Endothelial cell of umbilical vein (primary cell): ENCODE measurements around the gene VCAN. TPM values are rescaled to one million over a fixed set of nuclear protein-coding genes. Genes with fewer than 3 reads are reported as not detected.

Experiments
- BruUV-seq: library from RNA; stranded (reverse); fragments of 400-500 nt; replicated peaks from 2 replicates; lab custom pipeline; 2021; lab: Mats Ljungman, UMichigan
- CTCF ChIA-PET: fragments of 300-600, 350-600 bp; sonication (Branson Sonifier 250); formaldehyde crosslinking; loops from one replicate; lab custom pipeline; 2021; ENCODE audit warnings: antibody characterized with exemption, inconsistent platforms; lab: Charles Lee
- POLR2A ChIA-PET: fragments of 300-600, 350-600 bp; sonication (Branson Sonifier 250); formaldehyde crosslinking; loops from one replicate; lab custom pipeline; 2021; ENCODE audit warnings: antibody characterized with exemption, inconsistent platforms; lab: Charles Lee
- DNase-seq: peaks from one replicate; pipeline ENCODE4 v3.0.0-alpha.2; 2011; ENCODE audit warnings: low read depth, low spot score
- FAIRE-seq: peaks from 2 replicates; lab custom pipeline; 2011; peaks lifted over from hg19 to GRCh38; lab: Jason Lieb, UNC
- H2AFZ ChIP-seq: 2 replicates; pipeline ENCODE4 v1.6.0; 2012; ENCODE audit warnings: low read depth, low read length, control low read depth, inconsistent platforms
- H3K27ac ChIP-seq: 2 replicates; pipeline ENCODE4 v1.5.1; 2011; ENCODE audit warnings: low read depth, mild to moderate bottlenecking, control low read depth, low read length, moderate library complexity; ENCODE audit not compliant: insufficient read depth
- H3K27me3 ChIP-seq, 2 experiments: 2 replicates each; pipeline versions ENCODE4 v1.6.0 to v1.6.1; 2011; ENCODE audit warnings: low read length in 2 of 2, mixed read lengths in 1 of 2; ENCODE audit not compliant: control insufficient read depth in 2 of 2, insufficient read depth in 2 of 2
- H3K36me3 ChIP-seq, 2 experiments: 2 replicates in 1 of 2; 3 replicates in 1 of 2; pipeline ENCODE4 v1.5.1; 2011; ENCODE audit warnings: low read length in 2 of 2, mild to moderate bottlenecking in 1 of 2, moderate library complexity in 1 of 2; ENCODE audit not compliant: control insufficient read depth in 2 of 2, insufficient read depth in 2 of 2; ENCODE audit errors: extremely low read depth in 1 of 2
- H3K4me1 ChIP-seq: 3 replicates; pipeline ENCODE4 v1.5.1; 2011; ENCODE audit warnings: mild to moderate bottlenecking, low read length; ENCODE audit not compliant: control insufficient read depth, insufficient read depth; ENCODE audit errors: extremely low read depth
- H3K4me2 ChIP-seq: 2 replicates; pipeline ENCODE4 v1.6.1; 2011; ENCODE audit warnings: low read length, control low read depth, mixed read lengths; ENCODE audit not compliant: insufficient read depth
- H3K4me3 ChIP-seq, 3 experiments: fragments of 200-600 bp in 1 of 3; sonication (generic), shearing (Covaris generic) in 1 of 3; replicated peaks in 1 of 3; 2 replicates each; pipeline ENCODE4 v1.5.1; 2011 to 2016; ENCODE audit warnings: control low read depth in 3 of 3, low read length in 3 of 3, mild to moderate bottlenecking in 2 of 3, inconsistent platforms in 1 of 3, low read depth in 1 of 3, moderate library complexity in 1 of 3; ENCODE audit not compliant: insufficient read depth in 1 of 3
- H3K79me2 ChIP-seq: 2 replicates; pipeline ENCODE4 v1.6.0; 2012; ENCODE audit warnings: low read length, inconsistent platforms; ENCODE audit not compliant: control insufficient read depth, insufficient read depth
- H3K9ac ChIP-seq: replicated peaks from 2 replicates; pipeline ENCODE3; 2011; ENCODE audit warnings: low read length, control low read depth; ENCODE audit not compliant: insufficient read depth; ENCODE audit errors: extremely low read depth
- H3K9me1 ChIP-seq: replicated peaks from 3 replicates; pipeline ENCODE4 v1.6.0; 2011; ENCODE audit warnings: mild to moderate bottlenecking, low read length; ENCODE audit not compliant: control insufficient read depth, insufficient read depth; ENCODE audit errors: extremely low read depth
- H3K9me3 ChIP-seq: replicated peaks from 2 replicates; pipeline ENCODE4 v1.5.1; 2012; ENCODE audit warnings: low read length, inconsistent platforms; ENCODE audit not compliant: control insufficient read depth, insufficient read depth
- H4K20me1 ChIP-seq: replicated peaks from 2 replicates; pipeline ENCODE3; 2011; ENCODE audit warnings: mild to moderate bottlenecking, low read length; ENCODE audit not compliant: control insufficient read depth, insufficient read depth; ENCODE audit errors: extremely low read depth
- EZH2 ChIP-seq: IDR thresholded peaks from 2 replicates; pipeline ENCODE4 v1.6.1; 2012; ENCODE audit warnings: borderline replicate concordance, low read depth, mild to moderate bottlenecking, moderate library complexity, low read length, inconsistent platforms; ENCODE audit not compliant: severe bottlenecking
- FOS ChIP-seq: IDR thresholded peaks from 2 replicates; pipeline ENCODE4 v1.6.1; 2011; ENCODE audit warnings: mild to moderate bottlenecking, low read length, moderate library complexity, borderline replicate concordance; ENCODE audit not compliant: insufficient read depth
- GATA2 ChIP-seq: IDR thresholded peaks from 2 replicates; pipeline ENCODE4 v1.7.0; 2011; ENCODE audit warnings: low read depth, mild to moderate bottlenecking, moderate library complexity, mixed read lengths, low read length; ENCODE audit not compliant: insufficient read length, insufficient read depth
- JUN ChIP-seq: IDR thresholded peaks from 2 replicates; pipeline ENCODE4 v1.6.1; 2011; ENCODE audit warnings: borderline replicate concordance, low read depth; ENCODE audit not compliant: insufficient read length, insufficient read depth
- MAX ChIP-seq: IDR thresholded peaks from 2 replicates; pipeline ENCODE4 v1.6.1; 2011; ENCODE audit not compliant: insufficient read depth, insufficient read length
- MYC ChIP-seq: IDR thresholded peaks from one replicate; pipeline ENCODE4 v1.6.1; 2011; ENCODE audit warnings: mild to moderate bottlenecking, low read depth, low read length
- POLR2A ChIP-seq: IDR thresholded peaks from 2 replicates; pipeline ENCODE4 v1.6.1; 2012; ENCODE audit warnings: low read depth, mild to moderate bottlenecking, control low read depth, low read length
- POLR2AphosphoS5 ChIP-seq: IDR thresholded peaks from 2 replicates; pipeline ENCODE4 v1.6.1; 2012; ENCODE audit warnings: low read depth, mild to moderate bottlenecking, control low read depth, low read length, moderate library complexity; ENCODE audit not compliant: insufficient read depth
- dilution Hi-C: fragments of 300-500 bp; cut with MboI; formaldehyde crosslinking; loops from one replicate; pipeline ENCODE4 v1.15.0; 2019; ENCODE audit warnings: low sequenced_read_pairs; ENCODE audit not compliant: extremely low pct_ligation_motif_present
- intact Hi-C: fragments of 100-400 bp; cut with micrococcal nuclease; formaldehyde crosslinking; loops from one replicate; pipeline ENCODE4 v1.10.0; 2022
- polyA plus RNA-seq, 4 experiments: library from polyadenylated mRNA; depleted of rRNA in 3 of 4; stranded (reverse) in 3 of 4; unstranded in 1 of 4; fragments of >200 nt; gene quantifications; 2 replicates each; pipeline versions ENCODE4 v1.2.1 to v1.2.3, GENCODE V29; 2011 to 2012; ENCODE audit warnings: missing spikeins in 1 of 4
- total RNA-seq: library from RNA; stranded (reverse); gene quantifications from 2 replicates; pipeline ENCODE4 v1.2.3, GENCODE V29; 2021
- TF ChIP-seq, protein P1 (sequence below), 2 donors: IDR thresholded peaks; 1 replicate in 1 of 2; 2 replicates in 1 of 2; pipeline ENCODE4 v1.5.1; 2011; ENCODE audit warnings: low read length in 2 of 2, mild to moderate bottlenecking in 2 of 2, moderate library complexity in 2 of 2, control low read depth in 1 of 2, inconsistent platforms in 1 of 2, low read depth in 1 of 2; ENCODE audit not compliant: insufficient read depth in 1 of 2; ENCODE audit errors: extremely low read depth in 1 of 2

Gene VCAN
- total and polyA plus RNA-seq, 2 donors (not counting 3 experiments of a cell fraction or from before 2014, with no cell fraction given): 0.35 to 1.2 TPM

- CTCF ChIA-PET: interaction anchor here (0.6 to 1.4 kb wide), 3 partner anchors 8 to 550 kb away, joined by 3 to 4 read pairs (median 4); no protein-coding TSS in a partner anchor
- BruUV-seq: no TSS peak
- Histone ChIP-seq H3K4me2 (no peak overlapping the region), H3K9me3 (no peaks in the 10 kb centered on the region), H3K27ac (no peak overlapping the region), H4K20me1 (no peaks in the 10 kb centered on the region), H3K79me2 (no peaks in the 10 kb centered on the region), H3K9ac (no peak overlapping the region), H3K36me3 (no peaks in the 10 kb centered on the region), H2AFZ (no peak overlapping the region), H3K9me1 (peaks cover 2% of the 10 kb centered on the region), H3K4me1 (no peaks in the 10 kb centered on the region), H3K4me3 (no peak overlapping the region), H3K27me3 (peaks cover 0 to 4% of the 10 kb centered on the region in 2 experiments)
- no peak for FAIRE-seq
- TF ChIP-seq JUN: no peak
- TF ChIP-seq POLR2AphosphoS5: no peak
- DNase-seq: no peak
- POLR2A ChIA-PET: no interaction called here
- intact Hi-C loops (no loop called here), dilution Hi-C loops (no loop called here)
These were observed 23.1 kb downstream of the VCAN start for GRCh38 chr5:83494666-83495065.

DNA sequence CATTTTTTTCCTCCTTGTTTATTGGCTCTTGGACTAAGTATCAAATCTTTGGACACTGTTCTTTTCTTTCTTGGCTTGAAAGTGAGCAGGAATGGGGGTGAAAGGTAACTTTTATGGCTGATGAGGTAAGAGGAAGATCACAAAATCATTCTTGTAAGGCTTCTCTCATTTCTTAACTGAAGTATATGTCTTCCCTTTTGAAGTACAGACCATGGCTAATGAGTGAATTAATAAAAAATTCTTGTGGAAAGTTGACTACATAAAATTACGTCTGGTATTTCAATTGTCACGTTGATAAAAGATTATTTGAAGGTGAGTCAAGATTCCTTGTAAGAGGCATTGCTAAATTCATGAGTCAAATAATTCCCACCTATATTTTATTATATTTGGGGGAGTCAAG is 25.1 kb downstream of the VCAN start:
- H3K4me2 ChIP-seq: no peak overlapping the region
- no peaks in the 10 kb centered on the region for H3K79me2 ChIP-seq
- H3K36me3 ChIP-seq: no peaks in the 10 kb centered on the region

More for the DNA sequence above, 25.1 kb downstream of the VCAN start:
- no peak for DNase-seq
- no peak overlapping the region for H2AFZ ChIP-seq
- no peak overlapping the region for H3K27ac ChIP-seq
- no peak for FAIRE-seq
- H3K9ac ChIP-seq: no peak overlapping the region
- ChIA-PET CTCF (no interaction called here), POLR2A (no interaction called here)
- dilution Hi-C loops (no loop called here), intact Hi-C loops (no loop called here)
- peaks cover 2% of the 10 kb centered on the region for H3K9me1 ChIP-seq
- H4K20me1 ChIP-seq: no peaks in the 10 kb centered on the region
- no peak overlapping the region for H3K4me3 ChIP-seq
- no TSS peak for BruUV-seq
- peaks cover 3 to 4% of the 10 kb centered on the region in 2 experiments for H3K27me3 ChIP-seq
- TF ChIP-seq, protein P1, sequence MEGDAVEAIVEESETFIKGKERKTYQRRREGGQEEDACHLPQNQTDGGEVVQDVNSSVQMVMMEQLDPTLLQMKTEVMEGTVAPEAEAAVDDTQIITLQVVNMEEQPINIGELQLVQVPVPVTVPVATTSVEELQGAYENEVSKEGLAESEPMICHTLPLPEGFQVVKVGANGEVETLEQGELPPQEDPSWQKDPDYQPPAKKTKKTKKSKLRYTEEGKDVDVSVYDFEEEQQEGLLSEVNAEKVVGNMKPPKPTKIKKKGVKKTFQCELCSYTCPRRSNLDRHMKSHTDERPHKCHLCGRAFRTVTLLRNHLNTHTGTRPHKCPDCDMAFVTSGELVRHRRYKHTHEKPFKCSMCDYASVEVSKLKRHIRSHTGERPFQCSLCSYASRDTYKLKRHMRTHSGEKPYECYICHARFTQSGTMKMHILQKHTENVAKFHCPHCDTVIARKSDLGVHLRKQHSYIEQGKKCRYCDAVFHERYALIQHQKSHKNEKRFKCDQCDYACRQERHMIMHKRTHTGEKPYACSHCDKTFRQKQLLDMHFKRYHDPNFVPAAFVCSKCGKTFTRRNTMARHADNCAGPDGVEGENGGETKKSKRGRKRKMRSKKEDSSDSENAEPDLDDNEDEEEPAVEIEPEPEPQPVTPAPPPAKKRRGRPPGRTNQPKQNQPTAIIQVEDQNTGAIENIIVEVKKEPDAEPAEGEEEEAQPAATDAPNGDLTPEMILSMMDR (IDR thresholded peaks at IDR 0.05; ENCODE audit: extremely low read depth in 1 of 2, insufficient read depth in 1 of 2, low read depth in 1 of 2, low read length in 2 of 2): no peak
- no peak for TF ChIP-seq GATA2
- TF ChIP-seq POLR2A: no peak
- TF ChIP-seq JUN: no peak
- no peak for TF ChIP-seq EZH2
- no peak for TF ChIP-seq MYC
- TF ChIP-seq FOS: no peak
- no peak for TF ChIP-seq MAX
- no peak for TF ChIP-seq POLR2AphosphoS5
- no peaks in the 10 kb centered on the region for H3K4me1 ChIP-seq
- no peaks in the 10 kb centered on the region for H3K9me3 ChIP-seq
